ENCODE measurements around the gene OR5W2. TPM values are rescaled to one million over a fixed set of nuclear protein-coding genes. Genes with fewer than 3 reads are reported as not detected.
"Not testable (repeated sequence)": the region's sequence is repeated elsewhere in the genome, so short reads cannot be mapped to it uniquely, and the experiment has no call there.

OR5W2 gene
- total RNA-seq, 1 donor from 2014 or later: not detected

- no peaks in the 10 kb centered on the region for H3K9me3 Mint-ChIP-seq (ENCODE audit: unreplicated experiment)
- H3K4me1 Mint-ChIP-seq (ENCODE audit: unreplicated experiment): no peaks in the 10 kb centered on the region
- no peak for DNase-seq (ENCODE audit: low spot score)
- H3K4me3 Mint-ChIP-seq (ENCODE audit: unreplicated experiment): no peak overlapping the region
- TF ChIP-seq CTCF (IDR thresholded peaks at IDR 0.05; ENCODE audit: unreplicated experiment): no peak
- no peaks in the 10 kb centered on the region for H3K36me3 Mint-ChIP-seq (ENCODE audit: low read depth, unreplicated experiment)
- no peak overlapping the region for H3K27ac Mint-ChIP-seq (ENCODE audit: unreplicated experiment)
- H3K27me3 Mint-ChIP-seq (ENCODE audit: unreplicated experiment): no peaks in the 10 kb centered on the region
Measured at GRCh38 chr11:55920537-55920936, 6.2 kb upstream of the OR5W2 start.

- no peak overlapping the region for H3K27ac Mint-ChIP-seq (ENCODE audit: unreplicated experiment)
- DNase-seq (ENCODE audit: low spot score): no peak
- no peaks in the 10 kb centered on the region for H3K4me1 Mint-ChIP-seq (ENCODE audit: unreplicated experiment)
- no peaks in the 10 kb centered on the region for H3K36me3 Mint-ChIP-seq (ENCODE audit: low read depth, unreplicated experiment)
- no peak overlapping the region for H3K4me3 Mint-ChIP-seq (ENCODE audit: unreplicated experiment)
- no peak for TF ChIP-seq CTCF (IDR thresholded peaks at IDR 0.05; ENCODE audit: unreplicated experiment)
- H3K9me3 Mint-ChIP-seq (ENCODE audit: unreplicated experiment): no peaks in the 10 kb centered on the region
- no peaks in the 10 kb centered on the region for H3K27me3 Mint-ChIP-seq (ENCODE audit: unreplicated experiment)
Measured at GRCh38 chr11:55902308-55902707, 12.1 kb downstream of the OR5W2 start.

- H3K27ac Mint-ChIP-seq (ENCODE audit: unreplicated experiment): no peak overlapping the region
- H3K9me3 Mint-ChIP-seq (ENCODE audit: unreplicated experiment): no peaks in the 10 kb centered on the region
- no peaks in the 10 kb centered on the region for H3K4me1 Mint-ChIP-seq (ENCODE audit: unreplicated experiment)
- TF ChIP-seq CTCF (IDR thresholded peaks at IDR 0.05; ENCODE audit: unreplicated experiment): no peak
- peaks cover 3% of the 10 kb centered on the region for H3K27me3 Mint-ChIP-seq (ENCODE audit: unreplicated experiment)
- H3K4me3 Mint-ChIP-seq (ENCODE audit: unreplicated experiment): no peak overlapping the region
- no peak for DNase-seq (ENCODE audit: low spot score)
- no peaks in the 10 kb centered on the region for H3K36me3 Mint-ChIP-seq (ENCODE audit: low read depth, unreplicated experiment)
Measured at GRCh38 chr11:55895216-55895615, 19.2 kb downstream of the OR5W2 start.

GRCh38 chr11:55885481-55885880 lies 28.9 kb downstream of the OR5W2 start:
- H3K4me3 Mint-ChIP-seq (ENCODE audit: unreplicated experiment); H3K4me1 Mint-ChIP-seq (ENCODE audit: unreplicated experiment); H3K27ac Mint-ChIP-seq (ENCODE audit: unreplicated experiment); H3K36me3 Mint-ChIP-seq (ENCODE audit: low read depth, unreplicated experiment); H3K27me3 Mint-ChIP-seq (ENCODE audit: unreplicated experiment); H3K9me3 Mint-ChIP-seq (ENCODE audit: unreplicated experiment); DNase-seq (ENCODE audit: low spot score): not testable (repeated sequence)

GRCh38 chr11:55884995-55885394 lies 29.4 kb downstream of the OR5W2 start:
- not testable (repeated sequence) for H3K9me3 Mint-ChIP-seq (ENCODE audit: unreplicated experiment)

GRCh38 chr11:55882997-55883396 lies 31.4 kb downstream of the OR5W2 start, which contains the start of gene TRIM51:
Gene TRIM51 (plus strand): TSS chr11:55883297. CDS start chr11:55885429, 2,132 bp downstream.
- H3K27ac Mint-ChIP-seq (ENCODE audit: unreplicated experiment); H3K9me3 Mint-ChIP-seq (ENCODE audit: unreplicated experiment); H3K36me3 Mint-ChIP-seq (ENCODE audit: low read depth, unreplicated experiment); H3K27me3 Mint-ChIP-seq (ENCODE audit: unreplicated experiment); H3K4me1 Mint-ChIP-seq (ENCODE audit: unreplicated experiment); H3K4me3 Mint-ChIP-seq (ENCODE audit: unreplicated experiment); DNase-seq (ENCODE audit: low spot score): not testable (repeated sequence)

More at GRCh38 chr11:55884995-55885394, 29.4 kb downstream of the OR5W2 start:
- H3K27me3 Mint-ChIP-seq (ENCODE audit: unreplicated experiment); DNase-seq (ENCODE audit: low spot score); H3K4me1 Mint-ChIP-seq (ENCODE audit: unreplicated experiment); H3K4me3 Mint-ChIP-seq (ENCODE audit: unreplicated experiment); H3K27ac Mint-ChIP-seq (ENCODE audit: unreplicated experiment); H3K36me3 Mint-ChIP-seq (ENCODE audit: low read depth, unreplicated experiment): not testable (repeated sequence)

GRCh38 chr11:55873146-55873545 lies 41.2 kb downstream of the OR5W2 start:
- H3K9me3 Mint-ChIP-seq (ENCODE audit: unreplicated experiment); H3K27me3 Mint-ChIP-seq (ENCODE audit: unreplicated experiment); DNase-seq (ENCODE audit: low spot score); H3K4me3 Mint-ChIP-seq (ENCODE audit: unreplicated experiment); H3K27ac Mint-ChIP-seq (ENCODE audit: unreplicated experiment); H3K36me3 Mint-ChIP-seq (ENCODE audit: low read depth, unreplicated experiment); H3K4me1 Mint-ChIP-seq (ENCODE audit: unreplicated experiment): not testable (repeated sequence)

GRCh38 chr11:55872731-55873130 lies 41.7 kb downstream of the OR5W2 start:
- not testable (repeated sequence) for H3K4me3 Mint-ChIP-seq (ENCODE audit: unreplicated experiment); H3K9me3 Mint-ChIP-seq (ENCODE audit: unreplicated experiment); H3K27ac Mint-ChIP-seq (ENCODE audit: unreplicated experiment); H3K27me3 Mint-ChIP-seq (ENCODE audit: unreplicated experiment); H3K4me1 Mint-ChIP-seq (ENCODE audit: unreplicated experiment); H3K36me3 Mint-ChIP-seq (ENCODE audit: low read depth, unreplicated experiment)
- peak; percentile 10 for DNase-seq (ENCODE audit: low spot score)

- H3K9me3 Mint-ChIP-seq (ENCODE audit: unreplicated experiment); H3K36me3 Mint-ChIP-seq (ENCODE audit: low read depth, unreplicated experiment); DNase-seq (ENCODE audit: low spot score); H3K4me1 Mint-ChIP-seq (ENCODE audit: unreplicated experiment); H3K27me3 Mint-ChIP-seq (ENCODE audit: unreplicated experiment); H3K27ac Mint-ChIP-seq (ENCODE audit: unreplicated experiment); H3K4me3 Mint-ChIP-seq (ENCODE audit: unreplicated experiment): not testable (repeated sequence)
Measured at GRCh38 chr11:55867354-55867753, 47.0 kb downstream of the OR5W2 start.
